Measurements from ENCODE around the gene NOD1.

The NOD1 gene

GRCh38 chr7:30470163-30470770 lies 8.3 kb downstream of the NOD1 start:
- no peak for DNase-seq

GRCh38 chr7:30469303-30469702 lies 9.3 kb downstream of the NOD1 start:
- no peak for DNase-seq

GRCh38 chr7:30468791-30469190 lies 9.8 kb downstream of the NOD1 start:
- DNase-seq, result no peak

- no peak for DNase-seq
Measured at GRCh38 chr7:30468041-30468440, 10.5 kb downstream of the NOD1 start.

- DNase-seq, result no peak
Measured at GRCh38 chr7:30467271-30467670, 11.3 kb downstream of the NOD1 start.

GRCh38 chr7:30466266-30466665 lies 12.3 kb downstream of the NOD1 start:
- DNase-seq, result no peak

GRCh38 chr7:30465811-30466180 lies 12.8 kb downstream of the NOD1 start:
- DNase-seq, result peak; percentile 26

GRCh38 chr7:30465046-30465810 lies 13.4 kb downstream of the NOD1 start:
- DNase-seq, result peak; percentile 15

GRCh38 chr7:30464231-30464671 lies 14.3 kb downstream of the NOD1 start:
- DNase-seq, result no peak

- no peak for DNase-seq
Measured at GRCh38 chr7:30463405-30464145, 15.0 kb downstream of the NOD1 start.

- no peak for DNase-seq
Measured at GRCh38 chr7:30462179-30462578, 16.4 kb downstream of the NOD1 start.

- no peak for DNase-seq
Measured at GRCh38 chr7:30460246-30460633, 18.3 kb downstream of the NOD1 start.

- DNase-seq, result no peak
Measured at GRCh38 chr7:30459591-30460245, 18.9 kb downstream of the NOD1 start.

- DNase-seq, result no peak
Measured at GRCh38 chr7:30458311-30458710, 20.3 kb downstream of the NOD1 start.

GRCh38 chr7:30453921-30454320 lies 24.7 kb downstream of the NOD1 start:
- no peak for DNase-seq

- no peak for DNase-seq
Measured at GRCh38 chr7:30453016-30453415, 25.6 kb downstream of the NOD1 start.

GRCh38 chr7:30452280-30452930 lies 26.2 kb downstream of the NOD1 start:
- no peak for DNase-seq

- DNase-seq, result no peak
Measured at GRCh38 chr7:30451539-30452279, 26.9 kb downstream of the NOD1 start.

GRCh38 chr7:30450983-30451497 lies 27.5 kb downstream of the NOD1 start:
- no peak for DNase-seq

GRCh38 chr7:30450240-30450982 lies 28.2 kb downstream of the NOD1 start:
- no peak for DNase-seq
